ENCODE measurements around the gene OR8H2. TPM values are rescaled to one million over a fixed set of nuclear protein-coding genes. Genes with fewer than 3 reads are reported as not detected.

Gene OR8H2
- total RNA-seq, 1 experiment from 2014 or later, result not detected

Other genes with a start within 250 kb of the OR8H2 start
- not detected in 2 replicates for gene TRIM51, start 220.4 kb upstream of the OR8H2 start, total RNA-seq (2014; rRNA removed; shearing (Covaris generic))
- not detected in 2 replicates for gene OR5W2, start 189.1 kb upstream of the OR8H2 start, total RNA-seq (2014; rRNA removed; shearing (Covaris generic))
- not detected in 2 replicates for gene OR5I1, start 167.3 kb upstream of the OR8H2 start, total RNA-seq (2014; rRNA removed; shearing (Covaris generic))
- gene OR10AG1, start 133.7 kb upstream of the OR8H2 start, total RNA-seq (2014; rRNA removed; shearing (Covaris generic)), result not detected in 2 replicates
- not detected in 2 replicates for gene OR5F1, start 109.1 kb upstream of the OR8H2 start, total RNA-seq (2014; rRNA removed; shearing (Covaris generic))
- not detected in 2 replicates for gene OR5AS1, start 76.0 kb upstream of the OR8H2 start, total RNA-seq (2014; rRNA removed; shearing (Covaris generic))
- gene OR8I2, start 10.4 kb upstream of the OR8H2 start, total RNA-seq (2014; rRNA removed; shearing (Covaris generic)), result not detected in 2 replicates
- gene OR8H3, start 18.7 kb downstream of the OR8H2 start, total RNA-seq (2014; rRNA removed; shearing (Covaris generic)), result not detected in 2 replicates
- not detected in 2 replicates for gene OR8J3, start 36.5 kb downstream of the OR8H2 start, total RNA-seq (2014; rRNA removed; shearing (Covaris generic))
- gene OR8K5, start 56.6 kb downstream of the OR8H2 start, total RNA-seq (2014; rRNA removed; shearing (Covaris generic)), result not detected in 2 replicates
- not detected in 2 replicates for gene OR5J2, start 72.9 kb downstream of the OR8H2 start, total RNA-seq (2014; rRNA removed; shearing (Covaris generic))
- not detected in 2 replicates for gene OR5T2, start 130.6 kb downstream of the OR8H2 start, total RNA-seq (2014; rRNA removed; shearing (Covaris generic))
- not detected in 2 replicates for gene OR5T3, start 148.6 kb downstream of the OR8H2 start, total RNA-seq (2014; rRNA removed; shearing (Covaris generic))
- gene OR5T1, start 170.5 kb downstream of the OR8H2 start, total RNA-seq (2014; rRNA removed; shearing (Covaris generic)), result not detected in 2 replicates
- gene OR8H1, start 188.6 kb downstream of the OR8H2 start, total RNA-seq (2014; rRNA removed; shearing (Covaris generic)), result not detected in 2 replicates
- not detected in 2 replicates for gene OR8K3, start 211.5 kb downstream of the OR8H2 start, total RNA-seq (2014; rRNA removed; shearing (Covaris generic))
- not detected in 2 replicates for gene OR8K1, start 242.4 kb downstream of the OR8H2 start, total RNA-seq (2014; rRNA removed; shearing (Covaris generic))

All from SJCRH30 (cell line).